ENCODE measurements around the gene TOX2. TPM values are rescaled to one million over a fixed set of nuclear protein-coding genes. Genes with fewer than 3 reads are reported as not detected.
A peak's percentile ranks its signal among the peaks of the same experiment; 100 is the strongest.

Gene TOX2
- total RNA-seq, 1 donor from 2014 or later: not detected

GRCh38 chr20:43969028-43969447 is 54.4 kb downstream of the TOX2 start:
- no peak overlapping the region for H3K4me3 ChIP-seq (ENCODE audit: low read depth, low read length)
- TF ChIP-seq, protein P1, sequence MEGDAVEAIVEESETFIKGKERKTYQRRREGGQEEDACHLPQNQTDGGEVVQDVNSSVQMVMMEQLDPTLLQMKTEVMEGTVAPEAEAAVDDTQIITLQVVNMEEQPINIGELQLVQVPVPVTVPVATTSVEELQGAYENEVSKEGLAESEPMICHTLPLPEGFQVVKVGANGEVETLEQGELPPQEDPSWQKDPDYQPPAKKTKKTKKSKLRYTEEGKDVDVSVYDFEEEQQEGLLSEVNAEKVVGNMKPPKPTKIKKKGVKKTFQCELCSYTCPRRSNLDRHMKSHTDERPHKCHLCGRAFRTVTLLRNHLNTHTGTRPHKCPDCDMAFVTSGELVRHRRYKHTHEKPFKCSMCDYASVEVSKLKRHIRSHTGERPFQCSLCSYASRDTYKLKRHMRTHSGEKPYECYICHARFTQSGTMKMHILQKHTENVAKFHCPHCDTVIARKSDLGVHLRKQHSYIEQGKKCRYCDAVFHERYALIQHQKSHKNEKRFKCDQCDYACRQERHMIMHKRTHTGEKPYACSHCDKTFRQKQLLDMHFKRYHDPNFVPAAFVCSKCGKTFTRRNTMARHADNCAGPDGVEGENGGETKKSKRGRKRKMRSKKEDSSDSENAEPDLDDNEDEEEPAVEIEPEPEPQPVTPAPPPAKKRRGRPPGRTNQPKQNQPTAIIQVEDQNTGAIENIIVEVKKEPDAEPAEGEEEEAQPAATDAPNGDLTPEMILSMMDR (IDR thresholded peaks at IDR 0.05; ENCODE audit: insufficient read depth, low read length, severe bottlenecking): no peak
- FAIRE-seq (peak; percentile 28), DNase-seq (ENCODE audit: low read depth) (no peak)
- peaks cover 23% of the 10 kb centered on the region for H3K27me3 ChIP-seq (ENCODE audit: control insufficient read depth, insufficient read depth, low read length)
- H3K36me3 ChIP-seq (ENCODE audit: control insufficient read depth, insufficient read depth, low read length): no peaks in the 10 kb centered on the region

DNA sequence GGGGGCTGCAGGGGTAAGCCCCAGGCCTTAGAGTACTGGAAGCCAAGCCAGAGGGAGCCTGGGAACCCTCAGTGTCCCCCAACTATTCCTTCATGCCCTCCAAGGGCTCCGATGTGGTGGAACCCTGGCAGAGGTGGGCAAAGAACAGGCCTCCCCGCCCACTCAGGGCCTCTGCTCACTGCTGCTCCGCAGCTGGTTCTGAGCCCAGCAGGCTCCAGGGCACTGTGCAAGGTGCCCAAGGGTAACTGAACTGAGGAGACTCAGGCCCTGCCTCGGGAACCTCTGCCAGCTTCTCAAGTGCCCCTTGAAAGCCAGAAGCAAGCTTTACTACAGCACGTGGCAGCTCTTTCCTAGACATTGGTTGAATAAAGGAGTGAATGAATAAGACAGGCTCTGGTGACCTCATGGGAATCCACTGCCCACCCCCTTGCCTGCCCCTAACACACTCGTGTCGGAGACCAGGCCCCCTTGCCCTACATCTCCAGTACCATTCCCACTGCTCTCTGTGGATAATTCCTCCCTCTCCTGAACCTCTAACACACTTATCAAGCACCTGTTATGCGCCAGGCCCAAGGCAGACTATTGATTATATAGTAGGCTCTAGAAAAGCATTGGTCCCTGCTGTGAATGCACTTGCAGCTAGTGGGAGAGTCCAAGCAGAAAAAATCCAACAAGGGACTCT is 55.0 kb downstream of the TOX2 start:
- DNase-seq (ENCODE audit: low read depth) (no peak), FAIRE-seq (no peak)
- TF ChIP-seq, protein P1 (IDR thresholded peaks at IDR 0.05; ENCODE audit: insufficient read depth, low read length, severe bottlenecking): no peak
- Histone ChIP-seq H3K36me3 (ENCODE audit: control insufficient read depth, insufficient read depth, low read length) (no peaks in the 10 kb centered on the region), H3K27me3 (ENCODE audit: control insufficient read depth, insufficient read depth, low read length) (peaks cover 19% of the 10 kb centered on the region), H3K4me3 (ENCODE audit: low read depth, low read length) (no peak overlapping the region)

DNA sequence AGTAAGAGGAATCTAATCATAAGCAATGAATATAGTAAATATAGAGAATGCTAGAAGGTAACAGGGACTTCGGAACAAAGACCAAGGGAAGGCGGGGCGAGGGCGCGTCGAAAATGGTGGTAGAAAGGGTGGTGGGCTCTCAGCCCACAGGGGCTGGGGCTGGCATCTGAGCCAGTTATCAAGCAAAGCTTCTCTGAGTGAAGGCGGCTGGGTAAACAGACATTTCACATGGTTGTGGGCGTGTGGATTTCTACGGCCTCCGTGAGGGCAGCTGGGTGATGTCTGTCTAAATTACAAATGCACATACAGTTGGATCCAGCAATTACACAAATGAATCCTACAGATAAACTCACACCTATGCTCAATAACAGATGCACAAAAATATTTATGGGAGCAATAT is 56.6 kb downstream of the TOX2 start:
- FAIRE-seq (no peak), DNase-seq (ENCODE audit: low read depth) (no peak)
- Histone ChIP-seq H3K4me3 (ENCODE audit: low read depth, low read length) (no peak overlapping the region), H3K27me3 (ENCODE audit: control insufficient read depth, insufficient read depth, low read length) (peaks cover 13% of the 10 kb centered on the region), H3K36me3 (ENCODE audit: control insufficient read depth, insufficient read depth, low read length) (no peaks in the 10 kb centered on the region)
- TF ChIP-seq, protein P1 (IDR thresholded peaks at IDR 0.05; ENCODE audit: insufficient read depth, low read length, severe bottlenecking): no peak

GRCh38 chr20:43972051-43972450 is 57.4 kb downstream of the TOX2 start:
- no peak for DNase-seq (ENCODE audit: low read depth)
- H3K36me3 ChIP-seq (ENCODE audit: control insufficient read depth, insufficient read depth, low read length): no peaks in the 10 kb centered on the region
- no peak for FAIRE-seq
- TF ChIP-seq, protein P1 (IDR thresholded peaks at IDR 0.05; ENCODE audit: insufficient read depth, low read length, severe bottlenecking): no peak
- H3K4me3 ChIP-seq (ENCODE audit: low read depth, low read length): no peak overlapping the region
- peaks cover 12% of the 10 kb centered on the region for H3K27me3 ChIP-seq (ENCODE audit: control insufficient read depth, insufficient read depth, low read length)

- FAIRE-seq: no peak
- Histone ChIP-seq H3K27me3 (ENCODE audit: control insufficient read depth, insufficient read depth, low read length) (peaks cover 12% of the 10 kb centered on the region), H3K36me3 (ENCODE audit: control insufficient read depth, insufficient read depth, low read length) (no peaks in the 10 kb centered on the region), H3K4me3 (ENCODE audit: low read depth, low read length) (no peak overlapping the region)
- no peak for DNase-seq (ENCODE audit: low read depth)
- TF ChIP-seq, protein P1 (IDR thresholded peaks at IDR 0.05; ENCODE audit: insufficient read depth, low read length, severe bottlenecking): no peak
Measured at GRCh38 chr20:43972692-43973091, 58.0 kb downstream of the TOX2 start.

GRCh38 chr20:43973231-43973630 is 58.6 kb downstream of the TOX2 start:
- no peaks in the 10 kb centered on the region for H3K36me3 ChIP-seq (ENCODE audit: control insufficient read depth, insufficient read depth, low read length)
- DNase-seq (ENCODE audit: low read depth) (no peak), FAIRE-seq (no peak)
- peaks cover 14% of the 10 kb centered on the region for H3K27me3 ChIP-seq (ENCODE audit: control insufficient read depth, insufficient read depth, low read length)
- no peak overlapping the region for H3K4me3 ChIP-seq (ENCODE audit: low read depth, low read length)
- TF ChIP-seq, protein P1 (IDR thresholded peaks at IDR 0.05; ENCODE audit: insufficient read depth, low read length, severe bottlenecking): no peak

Measured in bronchial epithelial cell (primary cell).